OCI-LY1 (cell line): Measurements from ENCODE around the gene COLEC12.

Experiments
- H2AFZ ChIP-seq: fragments of 200-600 bp; sonication (generic), shearing (Covaris generic); 2 replicates; pipeline ENCODE4 v1.6.0; 2014; ENCODE audit warnings: antibody characterized with exemption, mild to moderate bottlenecking, low read length
- H3F3A ChIP-seq: fragments of 200-600 bp; sonication (generic), shearing (Covaris generic); 2 replicates; pipeline ENCODE4 v1.6.0; 2014; ENCODE audit warnings: mild to moderate bottlenecking, antibody characterized with exemption, low read length, moderate library complexity; ENCODE audit not compliant: insufficient read depth
- H3K27ac ChIP-seq: fragments of 200-600 bp; sonication (generic); 2 replicates; pipeline ENCODE4 v1.5.1; 2014; ENCODE audit warnings: low read length, mixed run types, mild to moderate bottlenecking, low read depth; ENCODE audit not compliant: poor library complexity, severe bottlenecking
- H3K27me3 ChIP-seq: fragments of 200-600 bp; sonication (generic); 2 replicates; pipeline ENCODE4 v1.6.0; 2014; ENCODE audit warnings: antibody characterized with exemption, mild to moderate bottlenecking, low read length, moderate library complexity; ENCODE audit not compliant: insufficient read depth
- H3K36me3 ChIP-seq: fragments of 200-600 bp; sonication (generic); 2 replicates; pipeline ENCODE4 v1.6.1; 2014; ENCODE audit warnings: mild to moderate bottlenecking, antibody characterized with exemption, low read length, moderate library complexity, mixed read lengths; ENCODE audit not compliant: insufficient read depth
- H3K4me1 ChIP-seq: fragments of 200-600 bp; sonication (generic); 2 replicates; pipeline ENCODE4 v1.5.1; 2014; ENCODE audit warnings: mild to moderate bottlenecking, low read length, moderate library complexity; ENCODE audit not compliant: insufficient read depth, severe bottlenecking
- H3K4me2 ChIP-seq: fragments of 200-600 bp; sonication (generic), shearing (Covaris generic); 2 replicates; pipeline ENCODE4 v1.6.1; 2014; ENCODE audit warnings: low read length
- H3K4me3 ChIP-seq: fragments of 200-600 bp; sonication (generic); 2 replicates; pipeline ENCODE4 v1.5.1; 2014; ENCODE audit warnings: low read length, low read depth, mild to moderate bottlenecking, mixed read lengths; ENCODE audit not compliant: poor library complexity, severe bottlenecking
- H3K79me2 ChIP-seq: fragments of 200-600 bp; shearing (Covaris generic); 2 replicates; pipeline ENCODE4 v1.6.1; 2016; ENCODE audit warnings: mixed run types, low read length, mixed read lengths; ENCODE audit not compliant: insufficient read depth
- H3K9ac ChIP-seq: fragments of 200-600 bp; sonication (generic), shearing (Covaris generic); 2 replicates; pipeline ENCODE4 v1.6.1; 2014; ENCODE audit warnings: mild to moderate bottlenecking, low read length, mixed read lengths
- H3K9me2 ChIP-seq: fragments of 200-600 bp; sonication (generic), shearing (Covaris generic); 2 replicates; pipeline ENCODE4 v1.6.1; 2014; ENCODE audit warnings: low read depth, mild to moderate bottlenecking, low read length, mixed read lengths
- H3K9me3 ChIP-seq: fragments of 200-600 bp; shearing (Covaris generic); 2 replicates; pipeline ENCODE4 v1.6.1; 2014; ENCODE audit warnings: low read length, mixed read lengths
- H4K20me1 ChIP-seq: fragments of 200-600 bp; sonication (generic), shearing (Covaris generic); 2 replicates; pipeline ENCODE4 v1.6.0; 2016; ENCODE audit warnings: mild to moderate bottlenecking, low read length; ENCODE audit not compliant: insufficient read depth
- CTCF ChIP-seq: fragments of 200-600 bp; sonication (generic), shearing (Covaris generic); IDR thresholded peaks from 2 replicates; pipeline ENCODE4 v1.5.1; 2017; ENCODE audit warnings: mild to moderate bottlenecking, antibody characterized with exemption, low read length, moderate library complexity, mixed read lengths
- EZH2 ChIP-seq: fragments of 200-600 bp; sonication (generic), shearing (Covaris generic); IDR thresholded peaks from 2 replicates; pipeline ENCODE4 v1.8.0; 2017; ENCODE audit warnings: borderline replicate concordance, mixed run types, mild to moderate bottlenecking, antibody characterized with exemption, low read length, moderate library complexity, mixed read lengths

Gene COLEC12

DNA sequence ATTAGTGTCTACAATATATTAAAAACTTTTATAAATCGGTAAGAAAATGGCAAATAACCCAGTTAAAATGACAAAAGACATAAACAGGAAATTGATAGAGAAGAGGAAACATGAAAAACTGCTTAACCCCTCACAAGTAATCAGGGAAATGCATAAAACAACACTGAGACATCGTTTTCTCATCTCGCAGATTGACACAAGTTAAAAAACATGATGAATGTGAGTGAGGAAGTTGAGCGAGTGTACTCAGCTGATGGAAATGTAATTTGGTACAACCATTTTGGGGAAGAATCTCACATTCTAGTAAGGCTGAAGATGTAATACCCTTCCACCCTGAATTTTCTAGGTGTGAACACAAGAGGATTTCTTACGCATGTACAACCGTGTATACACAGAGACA is 214.7 kb downstream of the COLEC12 start:
- Histone ChIP-seq H3K9me2 (no peaks in the 10 kb centered on the region), H3F3A (no peaks in the 10 kb centered on the region), H4K20me1 (no peaks in the 10 kb centered on the region), H2AFZ (no peak overlapping the region), H3K36me3 (no peaks in the 10 kb centered on the region), H3K9me3 (no peaks in the 10 kb centered on the region), H3K27ac (no peak overlapping the region), H3K4me1 (no peaks in the 10 kb centered on the region), H3K79me2 (no peaks in the 10 kb centered on the region), H3K4me3 (no peak overlapping the region), H3K9ac (no peak overlapping the region), H3K27me3 (no peaks in the 10 kb centered on the region), H3K4me2 (no peak overlapping the region)
- TF ChIP-seq EZH2 (no peak), CTCF (no peak)

DNA sequence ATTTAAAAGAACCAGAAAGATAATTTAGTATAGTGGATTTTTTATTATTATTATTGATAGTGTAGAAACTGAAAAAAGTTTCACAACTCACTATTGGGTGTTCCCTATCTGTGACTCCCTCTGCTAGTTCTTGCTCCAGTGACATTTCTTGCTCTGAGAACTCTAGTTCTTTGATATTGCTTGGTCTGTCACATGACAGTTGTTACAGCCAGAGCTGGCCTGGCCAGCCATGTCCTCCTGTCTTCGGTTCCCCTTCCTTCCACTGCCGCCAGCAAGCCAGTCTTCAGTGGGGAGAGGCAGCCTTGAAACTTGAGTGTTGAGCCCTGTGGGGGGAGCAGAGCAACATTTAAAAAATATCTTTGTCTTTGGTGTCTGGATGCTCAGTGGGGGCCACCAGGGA is 225.0 kb downstream of the COLEC12 start:
- H3K27ac ChIP-seq, result no peak overlapping the region
- H2AFZ ChIP-seq, result no peak overlapping the region
- no peak overlapping the region for H3K9ac ChIP-seq
- H3K36me3 ChIP-seq, result no peaks in the 10 kb centered on the region
- no peaks in the 10 kb centered on the region for H4K20me1 ChIP-seq
- no peaks in the 10 kb centered on the region for H3F3A ChIP-seq
- H3K4me2 ChIP-seq, result no peak overlapping the region
- no peaks in the 10 kb centered on the region for H3K79me2 ChIP-seq
- H3K9me3 ChIP-seq, result no peaks in the 10 kb centered on the region
- H3K27me3 ChIP-seq, result no peaks in the 10 kb centered on the region
- TF ChIP-seq CTCF (no peak), EZH2 (no peak)
- no peaks in the 10 kb centered on the region for H3K9me2 ChIP-seq
- no peak overlapping the region for H3K4me3 ChIP-seq
- no peaks in the 10 kb centered on the region for H3K4me1 ChIP-seq

- Histone ChIP-seq H3K9me2 (no peaks in the 10 kb centered on the region), H4K20me1 (no peaks in the 10 kb centered on the region), H3K4me1 (peaks cover under 1% of the 10 kb centered on the region), H2AFZ (no peak overlapping the region), H3K9me3 (no peaks in the 10 kb centered on the region), H3F3A (no peaks in the 10 kb centered on the region), H3K27ac (no peak overlapping the region), H3K79me2 (no peaks in the 10 kb centered on the region), H3K9ac (no peak overlapping the region), H3K4me2 (no peak overlapping the region), H3K36me3 (no peaks in the 10 kb centered on the region), H3K4me3 (no peak overlapping the region), H3K27me3 (no peaks in the 10 kb centered on the region)
- TF ChIP-seq CTCF (no peak), EZH2 (no peak)
These were observed 226.2 kb downstream of the COLEC12 start for GRCh38 chr18:274313-274712.
